HL-60 (cell line): ENCODE results near the gene DSG3.

Experiments
- DNase-seq, 2 experiments: peaks; one replicate each; pipeline ENCODE4 v3.0.0-alpha.2; 2010 to 2020; ENCODE audit warnings: low read depth in 1 of 2, low spot score in 1 of 2
- H3K27ac ChIP-seq: fragments of 250-450 bp; sonication (Bioruptor Pico); replicated peaks from 2 replicates; pipeline ENCODE4 v1.5.1; 2020; ENCODE audit warnings: mild to moderate bottlenecking, moderate library complexity
- H3K27me3 ChIP-seq: fragments of 250-450 bp; sonication (Bioruptor Pico); 2 replicates; pipeline ENCODE4 v1.5.1; 2021; ENCODE audit warnings: mild to moderate bottlenecking, moderate library complexity; ENCODE audit not compliant: insufficient read depth, poor library complexity, severe bottlenecking
- H3K4me3 ChIP-seq: replicated peaks from 2 replicates; pipeline ENCODE4 v1.5.1; 2011; ENCODE audit warnings: mild to moderate bottlenecking, control low read depth, low read length; ENCODE audit not compliant: insufficient read depth
- GABPA ChIP-seq: IDR thresholded peaks from 2 replicates; pipeline ENCODE4 v1.6.1; 2012; ENCODE audit warnings: low read depth
- POLR2AphosphoS5 ChIP-seq: IDR thresholded peaks from 2 replicates; pipeline ENCODE4 v1.6.1; 2012; ENCODE audit warnings: low read depth
- SPI1 ChIP-seq: IDR thresholded peaks from 2 replicates; pipeline ENCODE4 v1.6.1; 2012; ENCODE audit warnings: low read depth, mild to moderate bottlenecking, borderline replicate concordance
- TF ChIP-seq, protein P1 (sequence below): IDR thresholded peaks from 2 replicates; pipeline ENCODE4 v1.6.1; 2012; ENCODE audit warnings: low read depth; ENCODE audit not compliant: insufficient replicate concordance
- TF ChIP-seq, protein P2 (sequence below): IDR thresholded peaks from one replicate; pipeline ENCODE4 v1.5.1; 2011; ENCODE audit warnings: low read length, control low read depth, inconsistent platforms; ENCODE audit not compliant: insufficient read depth

The DSG3 gene

GRCh38 chr18:31482051-31482450 lies 34.5 kb downstream of the DSG3 start:
- Histone ChIP-seq H3K27me3 (peaks cover 14% of the 10 kb centered on the region), H3K27ac (no peak overlapping the region), H3K4me3 (no peak overlapping the region)
- DNase-seq, result no peak
- TF ChIP-seq POLR2AphosphoS5 (no peak), SPI1 (no peak), GABPA (no peak)
- TF ChIP-seq, protein P1, sequence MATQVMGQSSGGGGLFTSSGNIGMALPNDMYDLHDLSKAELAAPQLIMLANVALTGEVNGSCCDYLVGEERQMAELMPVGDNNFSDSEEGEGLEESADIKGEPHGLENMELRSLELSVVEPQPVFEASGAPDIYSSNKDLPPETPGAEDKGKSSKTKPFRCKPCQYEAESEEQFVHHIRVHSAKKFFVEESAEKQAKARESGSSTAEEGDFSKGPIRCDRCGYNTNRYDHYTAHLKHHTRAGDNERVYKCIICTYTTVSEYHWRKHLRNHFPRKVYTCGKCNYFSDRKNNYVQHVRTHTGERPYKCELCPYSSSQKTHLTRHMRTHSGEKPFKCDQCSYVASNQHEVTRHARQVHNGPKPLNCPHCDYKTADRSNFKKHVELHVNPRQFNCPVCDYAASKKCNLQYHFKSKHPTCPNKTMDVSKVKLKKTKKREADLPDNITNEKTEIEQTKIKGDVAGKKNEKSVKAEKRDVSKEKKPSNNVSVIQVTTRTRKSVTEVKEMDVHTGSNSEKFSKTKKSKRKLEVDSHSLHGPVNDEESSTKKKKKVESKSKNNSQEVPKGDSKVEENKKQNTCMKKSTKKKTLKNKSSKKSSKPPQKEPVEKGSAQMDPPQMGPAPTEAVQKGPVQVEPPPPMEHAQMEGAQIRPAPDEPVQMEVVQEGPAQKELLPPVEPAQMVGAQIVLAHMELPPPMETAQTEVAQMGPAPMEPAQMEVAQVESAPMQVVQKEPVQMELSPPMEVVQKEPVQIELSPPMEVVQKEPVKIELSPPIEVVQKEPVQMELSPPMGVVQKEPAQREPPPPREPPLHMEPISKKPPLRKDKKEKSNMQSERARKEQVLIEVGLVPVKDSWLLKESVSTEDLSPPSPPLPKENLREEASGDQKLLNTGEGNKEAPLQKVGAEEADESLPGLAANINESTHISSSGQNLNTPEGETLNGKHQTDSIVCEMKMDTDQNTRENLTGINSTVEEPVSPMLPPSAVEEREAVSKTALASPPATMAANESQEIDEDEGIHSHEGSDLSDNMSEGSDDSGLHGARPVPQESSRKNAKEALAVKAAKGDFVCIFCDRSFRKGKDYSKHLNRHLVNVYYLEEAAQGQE, result no peak
- TF ChIP-seq, protein P2, sequence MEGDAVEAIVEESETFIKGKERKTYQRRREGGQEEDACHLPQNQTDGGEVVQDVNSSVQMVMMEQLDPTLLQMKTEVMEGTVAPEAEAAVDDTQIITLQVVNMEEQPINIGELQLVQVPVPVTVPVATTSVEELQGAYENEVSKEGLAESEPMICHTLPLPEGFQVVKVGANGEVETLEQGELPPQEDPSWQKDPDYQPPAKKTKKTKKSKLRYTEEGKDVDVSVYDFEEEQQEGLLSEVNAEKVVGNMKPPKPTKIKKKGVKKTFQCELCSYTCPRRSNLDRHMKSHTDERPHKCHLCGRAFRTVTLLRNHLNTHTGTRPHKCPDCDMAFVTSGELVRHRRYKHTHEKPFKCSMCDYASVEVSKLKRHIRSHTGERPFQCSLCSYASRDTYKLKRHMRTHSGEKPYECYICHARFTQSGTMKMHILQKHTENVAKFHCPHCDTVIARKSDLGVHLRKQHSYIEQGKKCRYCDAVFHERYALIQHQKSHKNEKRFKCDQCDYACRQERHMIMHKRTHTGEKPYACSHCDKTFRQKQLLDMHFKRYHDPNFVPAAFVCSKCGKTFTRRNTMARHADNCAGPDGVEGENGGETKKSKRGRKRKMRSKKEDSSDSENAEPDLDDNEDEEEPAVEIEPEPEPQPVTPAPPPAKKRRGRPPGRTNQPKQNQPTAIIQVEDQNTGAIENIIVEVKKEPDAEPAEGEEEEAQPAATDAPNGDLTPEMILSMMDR, result no peak

- Histone ChIP-seq H3K4me3 (no peak overlapping the region), H3K27me3 (peaks cover 14% of the 10 kb centered on the region), H3K27ac (no peak overlapping the region)
- no peak for DNase-seq
- TF ChIP-seq GABPA, result no peak
- TF ChIP-seq, protein P1, result no peak
- no peak for TF ChIP-seq SPI1
Measured at GRCh38 chr18:31483396-31483795, 35.9 kb downstream of the DSG3 start.

GRCh38 chr18:31484461-31484860 lies 36.9 kb downstream of the DSG3 start:
- no peak overlapping the region for H3K27ac ChIP-seq
- TF ChIP-seq GABPA (no peak), POLR2AphosphoS5 (no peak), SPI1 (no peak)
- TF ChIP-seq, protein P1, result no peak
- TF ChIP-seq, protein P2, result no peak
- DNase-seq, result no peak
- no peak overlapping the region for H3K4me3 ChIP-seq
- H3K27me3 ChIP-seq, result peaks cover 14% of the 10 kb centered on the region

DNA sequence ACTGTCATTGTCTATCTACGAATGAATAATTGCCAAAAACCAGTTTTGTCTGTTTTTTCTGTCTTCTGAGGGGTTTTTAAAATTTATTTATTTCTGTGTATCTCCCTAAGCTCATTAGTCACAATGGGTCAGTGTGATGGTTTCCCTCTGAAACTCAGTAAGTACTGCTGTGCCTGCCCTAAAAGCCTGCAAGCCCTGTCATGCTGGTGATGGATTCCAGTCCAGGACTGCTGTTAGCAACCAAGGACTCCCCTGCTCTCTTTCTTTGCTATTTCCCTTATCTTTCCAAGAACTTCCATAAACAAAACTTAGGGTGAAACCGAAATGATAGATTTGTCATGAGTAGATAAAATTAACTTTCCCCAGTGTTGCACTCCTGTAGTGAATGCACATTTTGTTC lies 38.6 kb downstream of the DSG3 start:
- no peak for DNase-seq
- Histone ChIP-seq H3K27ac (no peak overlapping the region), H3K27me3 (peaks cover 7% of the 10 kb centered on the region), H3K4me3 (no peak overlapping the region)
- TF ChIP-seq, protein P2, result no peak
- TF ChIP-seq SPI1, result no peak
- TF ChIP-seq, protein P1, result no peak
- no peak for TF ChIP-seq GABPA
- TF ChIP-seq POLR2AphosphoS5, result no peak
